Measurements from ENCODE around the gene CYTH1. TPM values are rescaled to one million over a fixed set of nuclear protein-coding genes. Genes with fewer than 3 reads are reported as not detected.

Gene CYTH1
- total RNA-seq, 1 experiment from 2014 or later = 34.3 TPM

DNA sequence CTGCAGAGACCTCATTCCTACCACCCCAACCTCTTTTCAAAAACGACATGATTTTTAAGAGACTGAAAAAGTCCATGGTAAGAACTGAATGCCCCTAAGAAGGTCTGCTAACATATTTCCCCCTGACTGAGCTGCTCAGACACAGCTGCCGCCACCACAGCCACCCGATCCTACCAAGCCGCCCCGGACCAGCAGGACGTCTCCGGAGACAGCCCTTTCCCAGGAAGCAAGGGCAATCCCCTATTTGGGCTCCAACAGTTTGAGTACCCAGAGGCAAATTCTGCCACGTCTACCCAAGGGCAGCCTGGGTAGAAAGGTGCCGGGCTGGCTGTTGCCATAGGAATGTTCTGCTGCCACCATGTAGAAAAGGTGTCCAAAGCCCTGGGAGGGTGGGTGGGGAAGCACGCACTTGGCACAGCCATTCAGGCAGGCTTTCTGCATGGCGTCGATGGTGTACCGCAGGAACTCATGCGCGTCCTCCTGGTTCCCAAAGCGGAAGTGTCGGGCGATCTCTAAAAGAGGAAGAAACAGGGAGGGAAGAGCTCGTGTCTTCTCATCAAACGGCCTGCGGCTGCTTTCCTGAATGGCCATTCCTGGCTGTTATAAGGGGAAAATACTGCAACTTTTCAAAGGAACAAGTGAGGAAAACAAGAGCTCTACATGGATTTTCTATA is 44.9 kb upstream of the CYTH1 start:
- Histone ChIP-seq H3K36me3 (ENCODE audit: control insufficient read depth in 1 of 2, insufficient read depth in 2 of 2, low read length in 2 of 2) (peaks cover 72 to 95% of the 10 kb centered on the region in 2 experiments), H3K9ac (ENCODE audit: low read length) (no peak overlapping the region), H3K4me2 (ENCODE audit: low read length) (no peak overlapping the region), H4K20me1 (ENCODE audit: insufficient read depth) (peaks cover 20% of the 10 kb centered on the region; the same call in 1 of the 2 replicates), H3K9me3 (ENCODE audit: control insufficient read depth in 1 of 2, insufficient read depth in 1 of 2, low read depth in 1 of 2, low read length in 2 of 2) (no peaks in the 10 kb centered on the region), H2AFZ (ENCODE audit: low read depth, low read length, poor library complexity, severe bottlenecking) (no peak overlapping the region), H3K4me1 (ENCODE audit: control insufficient read depth in 1 of 2, insufficient read depth in 2 of 2, low read length in 2 of 2) (no peaks in the 10 kb centered on the region), H3K27ac (ENCODE audit: low read depth, low read length) (no peak overlapping the region), H3K79me2 (ENCODE audit: insufficient read depth, low read length) (peaks cover 91% of the 10 kb centered on the region), H3K4me3 (replicated peaks in 1 of 2; ENCODE audit: low read depth in 1 of 2, low read length in 2 of 2) (no peak overlapping the region), H3K9me2 (ENCODE audit: insufficient read depth) (no peaks in the 10 kb centered on the region), H3K27me3 (ENCODE audit: insufficient read depth, low read length) (no peaks in the 10 kb centered on the region)
- POLR2A ChIA-PET = no interaction called here
- DNase-seq (ENCODE audit: low read depth, low spot score) = no peak
- intact Hi-C loops (cut with micrococcal nuclease) = no loop called here
- TF ChIP-seq SRF (IDR thresholded peaks at IDR 0.05; ENCODE audit: low read depth) (no peak), SP1 (IDR thresholded peaks at IDR 0.05; ENCODE audit: low read depth) (no peak), FOSL1 (IDR thresholded peaks at IDR 0.05; ENCODE audit: low read depth) (no peak), ELF1 (IDR thresholded peaks at IDR 0.05; ENCODE audit: borderline replicate concordance, low read depth) (no peak), ZFX (IDR thresholded peaks at IDR 0.05) (no peak), RAD21 (IDR thresholded peaks at IDR 0.05; ENCODE audit: low read depth) (no peak), TCF7L2 (IDR thresholded peaks at IDR 0.05; ENCODE audit: borderline replicate concordance, extremely low read depth, insufficient read depth, insufficient read length) (no peak), EZH2phosphoT487 (IDR thresholded peaks at IDR 0.05; ENCODE audit: borderline replicate concordance) (no peak), JUND (IDR thresholded peaks at IDR 0.05) (no peak), YY1 (IDR thresholded peaks at IDR 0.05; ENCODE audit: extremely low read depth, insufficient replicate concordance, low read depth, low read length) (no peak), ZNF274 (IDR thresholded peaks at IDR 0.05; ENCODE audit: low read depth, low read length) (no peak), CEBPB (IDR thresholded peaks at IDR 0.05; ENCODE audit: low read depth) (no peak), POLR2A (IDR thresholded peaks at IDR 0.05; ENCODE audit: borderline replicate concordance, extremely low read depth, insufficient read depth, insufficient read length) (no peak), CBX3 (IDR thresholded peaks at IDR 0.05; ENCODE audit: low read depth) (no peak)
- TF ChIP-seq, protein P1, sequence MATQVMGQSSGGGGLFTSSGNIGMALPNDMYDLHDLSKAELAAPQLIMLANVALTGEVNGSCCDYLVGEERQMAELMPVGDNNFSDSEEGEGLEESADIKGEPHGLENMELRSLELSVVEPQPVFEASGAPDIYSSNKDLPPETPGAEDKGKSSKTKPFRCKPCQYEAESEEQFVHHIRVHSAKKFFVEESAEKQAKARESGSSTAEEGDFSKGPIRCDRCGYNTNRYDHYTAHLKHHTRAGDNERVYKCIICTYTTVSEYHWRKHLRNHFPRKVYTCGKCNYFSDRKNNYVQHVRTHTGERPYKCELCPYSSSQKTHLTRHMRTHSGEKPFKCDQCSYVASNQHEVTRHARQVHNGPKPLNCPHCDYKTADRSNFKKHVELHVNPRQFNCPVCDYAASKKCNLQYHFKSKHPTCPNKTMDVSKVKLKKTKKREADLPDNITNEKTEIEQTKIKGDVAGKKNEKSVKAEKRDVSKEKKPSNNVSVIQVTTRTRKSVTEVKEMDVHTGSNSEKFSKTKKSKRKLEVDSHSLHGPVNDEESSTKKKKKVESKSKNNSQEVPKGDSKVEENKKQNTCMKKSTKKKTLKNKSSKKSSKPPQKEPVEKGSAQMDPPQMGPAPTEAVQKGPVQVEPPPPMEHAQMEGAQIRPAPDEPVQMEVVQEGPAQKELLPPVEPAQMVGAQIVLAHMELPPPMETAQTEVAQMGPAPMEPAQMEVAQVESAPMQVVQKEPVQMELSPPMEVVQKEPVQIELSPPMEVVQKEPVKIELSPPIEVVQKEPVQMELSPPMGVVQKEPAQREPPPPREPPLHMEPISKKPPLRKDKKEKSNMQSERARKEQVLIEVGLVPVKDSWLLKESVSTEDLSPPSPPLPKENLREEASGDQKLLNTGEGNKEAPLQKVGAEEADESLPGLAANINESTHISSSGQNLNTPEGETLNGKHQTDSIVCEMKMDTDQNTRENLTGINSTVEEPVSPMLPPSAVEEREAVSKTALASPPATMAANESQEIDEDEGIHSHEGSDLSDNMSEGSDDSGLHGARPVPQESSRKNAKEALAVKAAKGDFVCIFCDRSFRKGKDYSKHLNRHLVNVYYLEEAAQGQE (IDR thresholded peaks at IDR 0.05; ENCODE audit: low read depth) = no peak
- TF ChIP-seq, protein P2, sequence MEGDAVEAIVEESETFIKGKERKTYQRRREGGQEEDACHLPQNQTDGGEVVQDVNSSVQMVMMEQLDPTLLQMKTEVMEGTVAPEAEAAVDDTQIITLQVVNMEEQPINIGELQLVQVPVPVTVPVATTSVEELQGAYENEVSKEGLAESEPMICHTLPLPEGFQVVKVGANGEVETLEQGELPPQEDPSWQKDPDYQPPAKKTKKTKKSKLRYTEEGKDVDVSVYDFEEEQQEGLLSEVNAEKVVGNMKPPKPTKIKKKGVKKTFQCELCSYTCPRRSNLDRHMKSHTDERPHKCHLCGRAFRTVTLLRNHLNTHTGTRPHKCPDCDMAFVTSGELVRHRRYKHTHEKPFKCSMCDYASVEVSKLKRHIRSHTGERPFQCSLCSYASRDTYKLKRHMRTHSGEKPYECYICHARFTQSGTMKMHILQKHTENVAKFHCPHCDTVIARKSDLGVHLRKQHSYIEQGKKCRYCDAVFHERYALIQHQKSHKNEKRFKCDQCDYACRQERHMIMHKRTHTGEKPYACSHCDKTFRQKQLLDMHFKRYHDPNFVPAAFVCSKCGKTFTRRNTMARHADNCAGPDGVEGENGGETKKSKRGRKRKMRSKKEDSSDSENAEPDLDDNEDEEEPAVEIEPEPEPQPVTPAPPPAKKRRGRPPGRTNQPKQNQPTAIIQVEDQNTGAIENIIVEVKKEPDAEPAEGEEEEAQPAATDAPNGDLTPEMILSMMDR (IDR thresholded peaks at IDR 0.05 in 2 of 3, conservative IDR thresholded peaks at IDR 0.05 in 1 of 3; ENCODE audit: borderline replicate concordance in 1 of 3, insufficient read depth in 1 of 3, low read depth in 2 of 3, low read length in 2 of 3) = no peak
- TF ChIP-seq, protein P3, sequence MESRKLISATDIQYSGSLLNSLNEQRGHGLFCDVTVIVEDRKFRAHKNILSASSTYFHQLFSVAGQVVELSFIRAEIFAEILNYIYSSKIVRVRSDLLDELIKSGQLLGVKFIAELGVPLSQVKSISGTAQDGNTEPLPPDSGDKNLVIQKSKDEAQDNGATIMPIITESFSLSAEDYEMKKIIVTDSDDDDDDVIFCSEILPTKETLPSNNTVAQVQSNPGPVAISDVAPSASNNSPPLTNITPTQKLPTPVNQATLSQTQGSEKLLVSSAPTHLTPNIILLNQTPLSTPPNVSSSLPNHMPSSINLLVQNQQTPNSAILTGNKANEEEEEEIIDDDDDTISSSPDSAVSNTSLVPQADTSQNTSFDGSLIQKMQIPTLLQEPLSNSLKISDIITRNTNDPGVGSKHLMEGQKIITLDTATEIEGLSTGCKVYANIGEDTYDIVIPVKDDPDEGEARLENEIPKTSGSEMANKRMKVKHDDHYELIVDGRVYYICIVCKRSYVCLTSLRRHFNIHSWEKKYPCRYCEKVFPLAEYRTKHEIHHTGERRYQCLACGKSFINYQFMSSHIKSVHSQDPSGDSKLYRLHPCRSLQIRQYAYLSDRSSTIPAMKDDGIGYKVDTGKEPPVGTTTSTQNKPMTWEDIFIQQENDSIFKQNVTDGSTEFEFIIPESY (IDR thresholded peaks at IDR 0.05; ENCODE audit: extremely low read depth, insufficient replicate concordance, low read length) = no peak
- TF ChIP-seq, protein P4, sequence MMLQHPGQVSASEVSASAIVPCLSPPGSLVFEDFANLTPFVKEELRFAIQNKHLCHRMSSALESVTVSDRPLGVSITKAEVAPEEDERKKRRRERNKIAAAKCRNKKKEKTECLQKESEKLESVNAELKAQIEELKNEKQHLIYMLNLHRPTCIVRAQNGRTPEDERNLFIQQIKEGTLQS (IDR thresholded peaks at IDR 0.05) = no peak
- RAD21 ChIA-PET (ENCODE audit: low non-redundant PET in 1 of 2, low total read pairs in 2 of 2, uncharacterized antibody in 2 of 2, unreplicated experiment in 2 of 2) = no interaction called here
- ATAC-seq = no peak
- no TSS peak for BruUV-seq (replicated peaks)
- CTCF ChIA-PET = no interaction called here

All from HCT116 (cell line).